Fibroblast of pulmonary artery (primary cell): ENCODE results near the gene AUTS2.

Experiments used
- DNase-seq: peaks from one replicate; pipeline ENCODE4 v3.0.0-alpha.2; 2010; ENCODE audit warnings: low read depth
- H3K4me3 ChIP-seq: replicated peaks from 2 replicates; pipeline ENCODE4 v1.5.1; 2011; ENCODE audit warnings: low read depth, mild to moderate bottlenecking, control low read depth, low read length, moderate library complexity
- CTCF ChIP-seq: IDR thresholded peaks from 2 replicates; pipeline ENCODE4 v1.5.1; 2011; ENCODE audit warnings: mild to moderate bottlenecking, control low read depth, low read length, inconsistent platforms; ENCODE audit errors: missing control alignments

AUTS2 gene

GRCh38 chr7:69599286-69599954 is 1.1 kb downstream of the AUTS2 start:
- TF ChIP-seq CTCF: no peak
- peak overlapping the region; percentile 82 for H3K4me3 ChIP-seq
- DNase-seq: no peak

DNA sequence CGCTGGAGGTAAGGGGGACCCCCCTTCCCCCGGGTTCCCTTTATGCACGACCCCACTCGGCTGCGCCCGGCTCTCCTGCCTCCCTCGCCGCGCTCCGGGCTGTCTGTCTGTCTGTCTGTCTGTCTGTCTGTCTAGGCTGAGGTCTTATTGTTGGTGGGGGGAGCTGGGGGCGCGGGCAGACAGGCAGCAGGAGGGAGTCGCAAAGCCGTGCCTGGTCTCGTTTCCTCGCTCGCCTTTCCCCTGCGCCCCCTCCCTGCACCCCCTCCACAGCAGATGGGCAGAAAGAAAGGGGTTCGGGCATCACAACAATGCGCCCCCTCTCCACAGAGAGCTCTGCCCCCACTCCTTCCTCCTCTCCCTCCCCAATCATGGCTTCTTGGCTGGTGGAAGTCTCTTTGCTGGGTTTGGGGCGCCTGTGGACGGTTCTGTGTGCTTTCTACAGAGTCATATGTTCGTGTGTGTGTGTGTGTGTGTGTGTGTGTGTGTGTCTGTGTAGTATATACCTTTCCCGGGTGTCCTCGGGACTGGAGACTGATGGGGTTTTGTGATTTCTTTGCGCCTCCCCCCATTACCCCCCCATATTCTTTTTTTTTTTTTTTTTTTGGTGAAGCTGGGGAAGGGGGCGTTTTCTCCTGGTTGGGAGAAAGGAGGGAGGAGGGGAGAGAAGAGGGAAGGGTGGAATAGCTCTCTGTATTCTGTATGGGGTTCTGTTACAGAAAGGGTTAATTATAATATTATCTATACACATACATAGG is 1.9 kb downstream of the AUTS2 start:
- no peak for DNase-seq
- peak overlapping the region; percentile 82 for H3K4me3 ChIP-seq
- no peak for TF ChIP-seq CTCF

DNA sequence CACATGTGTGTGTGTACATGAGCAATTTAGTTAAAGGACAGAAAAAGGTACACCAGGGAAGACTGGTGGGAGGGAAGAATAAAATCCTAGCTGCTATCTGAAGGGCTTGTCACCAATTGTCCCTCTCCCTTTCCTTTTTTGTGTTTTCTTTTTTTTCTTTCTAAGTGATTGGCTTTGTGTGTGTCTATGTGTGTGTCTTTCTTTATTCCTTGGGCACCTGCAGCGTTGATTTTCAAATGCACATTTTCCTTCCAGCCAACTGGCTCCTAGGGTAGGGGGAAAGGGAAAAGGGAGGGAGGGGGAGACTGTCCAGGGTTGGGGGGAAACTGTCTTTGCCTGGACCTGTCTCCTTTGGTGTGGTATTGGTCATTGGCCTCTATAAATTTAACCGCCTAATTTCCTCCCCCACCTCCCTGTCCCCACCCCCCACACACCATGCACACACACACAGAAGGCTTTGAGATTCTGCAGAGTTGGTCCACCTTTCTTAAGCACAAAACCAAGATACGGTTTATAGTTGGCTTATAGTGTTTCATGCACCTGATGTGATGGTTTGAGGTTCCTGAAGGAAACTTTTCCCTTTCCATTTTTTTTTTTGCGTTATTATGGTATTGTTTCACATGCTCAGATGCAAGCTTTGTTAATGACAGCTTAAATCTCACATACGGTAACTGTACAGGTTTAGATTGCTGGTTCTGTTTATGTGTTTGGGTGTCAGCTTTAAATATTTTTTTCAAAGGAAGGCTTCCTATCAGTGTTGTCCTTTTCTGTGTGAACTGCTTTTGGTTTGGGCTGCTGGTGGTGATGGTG is 2.6 kb downstream of the AUTS2 start:
- peak overlapping the region; percentile 82 for H3K4me3 ChIP-seq
- DNase-seq: no peak
- no peak for TF ChIP-seq CTCF

DNA sequence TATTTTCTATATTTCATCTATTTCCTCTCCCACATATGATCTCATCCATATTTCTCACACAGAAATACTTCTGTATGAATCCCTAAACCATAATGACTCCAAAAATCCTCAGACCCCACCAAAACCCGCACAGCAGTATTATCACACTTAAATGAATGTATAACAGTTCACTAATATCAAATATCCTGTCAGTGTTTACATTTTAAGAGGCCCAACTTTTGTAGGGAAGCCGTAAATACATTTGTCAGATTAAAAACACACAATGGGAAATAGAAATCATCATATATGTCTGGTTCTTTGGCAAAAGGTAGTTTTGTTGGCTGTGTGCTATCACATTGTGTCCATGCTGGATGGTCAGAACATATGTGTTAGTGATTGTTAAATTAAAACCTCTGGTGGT is 4.2 kb downstream of the AUTS2 start:
- DNase-seq: no peak
- no peak for TF ChIP-seq CTCF
- no peak overlapping the region for H3K4me3 ChIP-seq

DNA sequence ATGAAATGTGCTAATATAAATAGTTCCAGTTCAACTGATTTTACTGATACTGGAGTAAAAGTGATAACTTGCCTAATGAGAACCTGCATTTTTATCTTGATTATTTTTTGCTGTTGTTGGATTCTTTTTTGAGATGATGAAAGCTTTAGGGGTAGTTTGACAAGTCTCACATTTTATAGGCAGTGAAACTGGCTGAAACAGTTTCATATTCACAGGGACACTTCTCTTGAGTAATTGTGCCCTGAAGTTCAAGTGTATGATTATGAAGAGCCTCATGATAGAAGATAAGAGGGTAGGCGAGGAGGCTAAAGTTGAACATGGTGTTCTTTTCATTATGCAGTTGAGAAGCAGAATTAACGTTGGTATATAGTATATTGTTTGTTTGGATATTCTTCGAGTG is 5.1 kb downstream of the AUTS2 start:
- TF ChIP-seq CTCF: no peak
- H3K4me3 ChIP-seq: no peak overlapping the region
- no peak for DNase-seq

- H3K4me3 ChIP-seq: no peak overlapping the region
- no peak for DNase-seq
- no peak for TF ChIP-seq CTCF
These were observed 5.7 kb downstream of the AUTS2 start for GRCh38 chr7:69603937-69604494.
